Liver (tissue), 2 donors: Measurements from ENCODE around the gene RPSA.

ENCODE experiments used
- CTCF ChIP-seq: fragments of 150-350 bp; IDR thresholded peaks from 2 replicates; pipeline ENCODE4 v1.5.1; 2017; ENCODE audit warnings: improper control_type of control experiment, low read depth, low read length; ENCODE audit not compliant: missing input control
- MAX ChIP-seq: IDR thresholded peaks from 2 replicates; pipeline ENCODE4 v1.6.1; 2016; ENCODE audit warnings: antibody characterized with exemption
- donor health status: healthy.

- TF ChIP-seq CTCF (no peak), MAX (no peak)
These were observed 27.1 kb downstream of the RPSA start for GRCh38 chr3:39433642-39434041.
